IPS-18c (cell line): ENCODE results near the gene COMMD6.
"Not testable (repeated sequence)": the region's sequence is repeated elsewhere in the genome, so short reads cannot be mapped to it uniquely, and the experiment has no call there.

ENCODE experiments used
- H3K4me3 ChIP-seq: 2 replicates; pipeline ENCODE4 v1.7.0; 2013; ENCODE audit warnings: low read depth, mild to moderate bottlenecking, low read length, moderate library complexity; ENCODE audit not compliant: insufficient read depth
- H3K9me3 ChIP-seq: one replicate; pipeline ENCODE4 v1.6.1; 2013; ENCODE audit warnings: mild to moderate bottlenecking, low read length, moderate library complexity; ENCODE audit not compliant: control insufficient read depth, insufficient read depth

The COMMD6 gene

DNA sequence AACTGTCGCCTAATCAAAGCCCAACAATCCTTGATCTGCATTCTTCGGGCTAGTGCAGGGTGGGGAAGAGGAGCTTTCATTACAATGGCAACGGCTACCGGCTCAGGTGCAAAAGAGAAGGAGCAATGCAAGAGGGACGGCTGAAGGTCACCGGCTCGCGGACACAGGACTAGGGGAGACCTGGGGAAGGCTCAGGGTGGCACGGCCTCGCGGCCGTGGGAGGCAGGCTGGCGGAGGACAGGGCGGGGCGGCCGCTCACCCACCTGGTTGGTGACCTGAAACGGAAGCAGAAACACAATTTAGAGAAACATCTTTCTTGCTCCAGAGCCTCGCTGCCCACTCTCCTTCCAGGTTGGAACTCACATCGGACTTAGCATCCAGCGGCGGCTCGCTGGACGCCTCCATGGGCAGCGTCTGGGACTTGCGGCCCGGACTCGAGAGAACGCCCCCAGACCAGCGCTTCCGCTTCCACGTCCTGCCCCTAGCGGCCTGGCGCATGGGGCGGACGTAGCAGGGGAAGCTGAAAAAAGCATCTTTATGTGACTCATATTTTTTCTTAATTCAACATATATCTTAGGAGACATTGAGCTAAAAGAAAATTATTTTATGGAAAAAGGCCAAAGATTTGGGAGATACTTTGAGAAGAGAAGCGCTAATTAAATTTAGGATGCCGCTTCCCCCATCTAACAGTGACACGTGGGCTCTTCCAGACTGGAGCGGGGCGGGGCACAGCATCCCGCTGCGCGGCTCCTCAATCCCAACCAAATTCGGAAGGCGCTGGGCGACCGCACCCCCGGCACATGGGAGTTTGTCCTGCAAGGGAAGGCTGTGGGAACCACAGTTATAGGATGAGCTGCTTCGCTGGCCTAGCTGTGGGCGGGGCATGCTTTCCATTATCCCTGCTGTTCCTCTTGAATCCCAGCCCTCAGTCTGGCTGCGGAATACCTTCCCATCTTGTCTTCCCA, at the start of gene COMMD6:
TSS of gene COMMD6 (minus strand) at position 441 of the 965 bp plus-strand sequence. CDS start at position 405, 36 bp downstream.
- Histone ChIP-seq H3K4me3 (peak within 1 kb of the TSS; percentile 84), H3K9me3 (no peaks in the 10 kb centered on the region)

DNA sequence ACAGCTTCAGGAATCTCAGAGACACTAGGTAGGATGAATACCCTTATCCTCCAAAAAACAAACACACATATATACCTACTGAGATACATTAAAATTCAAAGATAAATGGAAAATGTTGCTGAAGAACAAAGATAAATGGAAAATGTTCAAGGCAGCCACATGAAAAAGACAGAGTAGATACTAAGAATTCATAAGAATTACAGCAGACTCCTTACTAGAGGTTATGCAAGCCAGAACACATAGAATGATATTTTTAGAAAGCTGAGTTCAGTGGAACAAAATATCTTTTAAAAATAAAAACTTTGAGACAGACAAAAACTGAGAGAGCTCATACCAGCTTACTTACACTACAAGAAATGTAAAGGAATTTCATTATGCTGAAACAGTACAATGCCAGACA, 47.5 kb upstream of the COMMD6 start:
- no peak overlapping the region for H3K4me3 ChIP-seq
- H3K9me3 ChIP-seq = no peaks in the 10 kb centered on the region

DNA sequence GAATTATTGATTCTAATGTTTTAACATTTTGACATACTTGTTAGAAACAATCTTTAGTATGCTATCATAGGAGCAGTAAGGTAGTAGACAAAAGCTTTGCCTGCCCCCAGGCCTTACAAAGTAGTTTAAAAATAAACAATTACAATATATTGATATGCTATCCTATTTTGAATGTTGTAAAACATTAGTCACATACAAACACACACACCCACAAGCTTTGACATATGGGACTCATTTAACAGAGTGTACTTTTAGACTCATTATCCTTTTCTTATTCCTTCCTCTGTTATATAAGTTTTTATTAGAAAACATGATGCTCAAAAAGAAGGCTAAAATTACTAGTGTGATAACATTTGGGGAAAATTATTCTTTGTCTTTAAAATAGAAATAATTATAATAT, 45.5 kb upstream of the COMMD6 start:
- no peak overlapping the region for H3K4me3 ChIP-seq

DNA sequence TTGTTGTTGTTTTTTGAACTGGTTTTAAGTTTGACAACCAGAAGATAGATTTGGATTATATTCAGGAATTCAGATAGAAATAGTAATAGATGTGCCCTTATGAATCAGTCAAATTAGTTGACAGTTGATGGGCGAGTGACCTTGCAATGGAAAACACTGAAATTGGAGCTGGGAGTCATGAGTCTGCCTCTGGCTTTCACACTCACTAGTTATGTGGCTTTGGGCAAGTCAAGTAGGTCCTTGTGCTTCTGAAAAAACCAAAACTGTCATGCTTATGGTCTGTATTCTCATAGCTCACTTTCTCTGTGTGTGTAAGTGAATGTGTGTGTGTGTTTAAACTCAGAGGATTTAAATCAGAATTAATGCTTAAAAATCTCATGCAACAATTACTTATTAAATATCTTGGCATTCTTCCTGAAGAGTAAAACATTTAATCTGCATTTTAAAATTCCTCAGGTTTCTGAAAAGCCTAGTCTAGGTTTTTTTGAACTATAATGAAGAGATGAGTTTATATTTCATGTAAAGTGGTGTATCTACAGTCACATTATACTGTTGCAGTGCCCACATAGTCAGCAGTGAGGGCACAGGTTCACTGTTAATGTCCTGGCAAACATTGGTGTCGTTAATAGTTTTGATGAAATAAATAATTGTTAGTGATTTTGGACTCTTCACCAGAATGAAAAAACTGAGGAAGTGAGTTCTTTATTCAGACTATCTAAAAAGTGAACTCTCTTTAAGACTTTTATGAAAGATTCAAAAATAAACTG, 44.4 kb upstream of the COMMD6 start:
- Histone ChIP-seq H3K4me3 (no peak overlapping the region), H3K9me3 (no peaks in the 10 kb centered on the region)

More for the DNA sequence above, 45.5 kb upstream of the COMMD6 start:
- H3K9me3 ChIP-seq = no peaks in the 10 kb centered on the region

DNA sequence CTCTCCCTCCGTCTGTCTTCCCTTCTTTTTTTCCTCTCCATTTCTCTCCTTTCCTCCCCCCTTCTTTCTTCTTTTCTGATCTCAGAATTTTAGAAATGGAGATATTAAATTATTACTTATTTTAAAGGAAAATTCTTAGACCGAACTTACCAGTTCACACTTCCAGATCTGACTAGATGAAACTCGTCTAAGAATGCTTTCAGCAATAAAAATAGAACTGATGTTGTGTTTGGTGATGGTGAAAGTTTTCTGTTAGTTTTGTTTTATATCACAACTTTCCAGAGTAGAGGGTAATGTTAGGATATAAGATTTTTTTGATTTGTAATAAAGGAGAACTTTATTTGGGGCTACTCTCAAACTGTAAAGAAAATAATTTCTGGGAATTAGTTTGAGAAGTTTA, 41.9 kb upstream of the COMMD6 start:
- no peaks in the 10 kb centered on the region for H3K9me3 ChIP-seq
- no peak overlapping the region for H3K4me3 ChIP-seq

DNA sequence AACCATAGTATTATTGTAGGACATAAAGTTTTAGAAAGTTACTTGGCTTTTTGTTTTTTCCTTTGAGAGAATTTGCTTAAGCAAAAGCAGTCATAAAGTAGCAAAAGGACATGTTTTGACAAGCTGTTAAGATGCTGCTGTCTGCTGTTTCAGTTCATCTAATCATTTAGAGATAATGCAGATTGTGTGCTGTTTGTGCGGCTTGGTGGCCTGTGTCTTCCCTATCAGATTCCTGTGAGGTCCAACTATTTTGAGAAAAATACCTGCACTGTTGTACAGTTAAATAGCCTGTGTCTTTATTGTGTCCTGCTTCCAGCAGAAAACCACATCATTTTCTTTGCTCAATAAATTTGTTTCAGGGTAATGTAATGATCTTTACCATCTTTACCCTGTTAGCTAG, 31.9 kb upstream of the COMMD6 start:
- Histone ChIP-seq H3K4me3 (no peak overlapping the region), H3K9me3 (no peaks in the 10 kb centered on the region)

DNA sequence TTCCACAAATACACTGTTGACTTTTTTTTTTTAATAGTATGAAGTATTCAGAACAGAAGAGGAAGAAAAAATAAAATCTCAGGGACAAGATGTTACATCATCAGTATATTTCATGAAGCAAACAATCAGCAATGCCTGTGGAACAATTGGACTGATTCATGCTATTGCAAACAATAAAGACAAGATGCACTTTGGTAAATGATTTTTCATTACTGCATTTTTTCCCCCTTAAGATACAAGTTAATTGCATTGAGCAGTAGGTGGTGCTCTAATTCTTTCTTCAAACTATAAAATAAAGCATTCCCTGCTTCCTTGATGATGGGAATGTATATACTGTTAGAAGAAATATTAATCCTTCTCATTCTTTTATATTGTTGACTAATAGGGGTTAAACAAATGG, 29.0 kb upstream of the COMMD6 start:
- no peaks in the 10 kb centered on the region for H3K9me3 ChIP-seq
- H3K4me3 ChIP-seq = no peak overlapping the region

DNA sequence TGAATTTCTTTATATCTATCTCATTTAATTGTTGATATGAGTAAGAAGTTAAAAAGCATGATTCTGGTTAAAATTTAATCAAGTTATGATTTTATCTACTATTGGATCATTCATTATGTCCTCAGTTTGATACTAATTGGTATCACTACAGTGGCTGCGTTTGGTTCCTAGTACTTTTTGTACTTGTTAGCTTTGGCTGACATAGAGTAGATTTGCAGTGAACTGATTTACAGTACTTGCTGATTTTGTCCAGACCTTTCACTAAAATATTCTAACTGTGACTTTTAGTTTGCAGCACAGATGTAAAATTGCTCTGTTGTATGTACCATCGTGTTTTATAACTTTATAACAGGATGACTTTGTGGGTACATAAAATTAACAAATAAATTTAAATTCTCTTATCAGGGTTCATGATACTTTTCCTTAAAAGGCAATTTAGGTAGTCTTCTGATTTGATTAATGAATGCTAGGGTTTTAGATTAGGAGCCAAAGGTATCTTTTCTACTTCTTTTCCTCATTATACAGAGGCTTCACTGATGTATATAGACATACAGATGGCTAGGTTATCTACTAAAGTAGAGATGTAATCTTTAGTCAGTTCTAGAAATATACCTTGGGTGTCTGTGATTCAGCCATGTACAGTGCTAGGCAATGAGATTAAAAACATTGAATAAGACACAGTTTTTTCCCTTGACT, 20.7 kb upstream of the COMMD6 start:
- no peaks in the 10 kb centered on the region for H3K9me3 ChIP-seq
- H3K4me3 ChIP-seq = no peak overlapping the region

DNA sequence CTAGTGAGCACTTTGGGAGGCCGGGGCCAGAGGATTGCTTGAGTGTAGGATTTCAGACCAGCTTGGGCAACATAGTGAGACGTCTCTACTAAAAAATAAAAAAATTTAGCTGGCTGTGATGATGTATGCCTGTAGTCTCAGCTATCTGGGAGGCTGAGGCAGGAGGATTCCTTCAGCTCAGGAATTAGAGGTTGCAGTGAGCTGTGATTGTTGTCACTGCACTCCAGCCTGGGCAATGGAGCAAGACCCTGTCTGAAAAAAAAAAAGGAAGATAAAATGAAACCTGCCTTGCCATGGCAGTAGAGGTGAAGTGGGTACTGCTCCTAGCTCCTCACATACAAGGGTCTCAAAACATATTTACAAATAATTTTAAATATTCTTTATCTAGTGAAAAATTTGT, 19.3 kb upstream of the COMMD6 start:
- H3K9me3 ChIP-seq = no peaks in the 10 kb centered on the region
- no peak overlapping the region for H3K4me3 ChIP-seq

DNA sequence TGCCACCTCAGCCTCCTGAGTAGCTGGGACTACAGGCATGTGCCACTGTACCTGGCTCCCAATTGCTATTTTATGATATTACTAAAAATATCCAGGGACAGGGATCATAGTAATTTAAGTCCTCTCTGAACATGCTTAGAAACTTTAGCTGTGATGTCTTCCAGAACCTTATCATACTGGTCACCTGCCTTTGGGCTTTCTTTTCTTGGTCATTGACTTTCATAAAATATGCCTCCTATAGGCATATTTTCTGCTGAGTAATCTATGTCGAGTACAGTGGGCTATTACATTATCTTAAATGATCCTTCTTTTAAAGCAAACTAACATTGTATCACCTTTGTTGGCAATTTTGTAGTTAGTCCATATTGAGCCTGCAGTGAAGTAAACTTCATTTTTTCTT, 18.2 kb upstream of the COMMD6 start:
- Histone ChIP-seq H3K4me3 (no peak overlapping the region), H3K9me3 (no peaks in the 10 kb centered on the region)

DNA sequence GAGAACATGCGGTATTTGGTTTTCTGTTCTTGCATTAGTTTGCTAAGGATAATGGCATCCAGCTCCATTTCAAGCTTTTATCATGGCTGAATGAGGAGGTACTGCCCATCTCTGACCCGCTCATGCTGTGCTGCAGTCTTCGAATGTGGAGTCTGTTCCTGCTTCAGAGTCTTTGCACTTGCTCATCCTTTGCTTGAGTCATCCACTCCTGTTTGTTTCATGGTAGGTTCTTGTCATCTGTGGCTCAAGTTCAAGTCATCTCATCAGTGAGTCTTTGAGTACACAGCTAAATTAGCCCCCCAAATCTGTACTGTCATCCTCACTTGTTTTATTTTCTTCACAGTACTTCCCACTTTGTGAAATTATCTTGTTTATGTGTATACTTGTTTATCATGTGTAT, 17.3 kb upstream of the COMMD6 start:
- Histone ChIP-seq H3K4me3 (no peak overlapping the region), H3K9me3 (no peaks in the 10 kb centered on the region)

DNA sequence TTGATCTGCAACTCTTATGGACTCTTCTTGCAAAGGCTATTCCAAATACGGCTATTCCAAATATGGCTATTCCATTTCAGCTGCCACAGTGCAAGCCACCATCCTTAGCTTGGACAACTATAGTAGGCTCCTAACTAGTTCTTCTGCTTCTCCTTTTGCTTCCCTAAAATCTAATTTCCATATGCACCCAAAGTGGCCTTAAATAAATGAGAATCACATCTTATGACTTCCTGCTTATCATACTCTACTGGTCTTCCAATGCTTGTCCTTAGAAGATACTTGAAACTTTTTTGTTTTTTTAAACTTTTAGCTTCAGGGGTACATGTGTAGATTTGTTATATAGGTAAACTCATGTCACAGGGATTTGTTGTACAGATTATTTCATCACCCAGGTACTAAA, 16.8 kb upstream of the COMMD6 start:
- H3K4me3 ChIP-seq = no peak overlapping the region
- H3K9me3 ChIP-seq = no peaks in the 10 kb centered on the region

DNA sequence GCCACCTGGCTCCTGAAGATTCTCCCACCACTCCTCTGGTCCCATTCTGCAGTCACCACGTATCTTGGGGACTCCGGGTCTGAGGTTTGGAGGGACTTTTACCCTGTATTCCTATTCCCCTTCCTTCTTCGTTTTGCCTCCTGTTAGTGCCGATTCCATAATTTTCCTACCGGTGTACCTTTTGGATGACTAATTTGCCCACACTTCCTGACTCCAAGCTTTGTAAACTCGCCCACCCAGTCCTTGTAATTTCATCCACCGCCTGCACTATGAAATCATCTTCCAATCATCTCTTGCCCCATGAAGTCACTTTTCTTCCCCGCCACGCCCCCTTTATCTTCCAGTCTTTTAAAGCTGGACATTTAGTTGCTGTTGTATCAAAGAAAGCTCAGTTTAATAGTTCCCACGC, 12.5 kb upstream of the COMMD6 start:
- no peaks in the 10 kb centered on the region for H3K9me3 ChIP-seq
- H3K4me3 ChIP-seq = peak overlapping the region; percentile 87

DNA sequence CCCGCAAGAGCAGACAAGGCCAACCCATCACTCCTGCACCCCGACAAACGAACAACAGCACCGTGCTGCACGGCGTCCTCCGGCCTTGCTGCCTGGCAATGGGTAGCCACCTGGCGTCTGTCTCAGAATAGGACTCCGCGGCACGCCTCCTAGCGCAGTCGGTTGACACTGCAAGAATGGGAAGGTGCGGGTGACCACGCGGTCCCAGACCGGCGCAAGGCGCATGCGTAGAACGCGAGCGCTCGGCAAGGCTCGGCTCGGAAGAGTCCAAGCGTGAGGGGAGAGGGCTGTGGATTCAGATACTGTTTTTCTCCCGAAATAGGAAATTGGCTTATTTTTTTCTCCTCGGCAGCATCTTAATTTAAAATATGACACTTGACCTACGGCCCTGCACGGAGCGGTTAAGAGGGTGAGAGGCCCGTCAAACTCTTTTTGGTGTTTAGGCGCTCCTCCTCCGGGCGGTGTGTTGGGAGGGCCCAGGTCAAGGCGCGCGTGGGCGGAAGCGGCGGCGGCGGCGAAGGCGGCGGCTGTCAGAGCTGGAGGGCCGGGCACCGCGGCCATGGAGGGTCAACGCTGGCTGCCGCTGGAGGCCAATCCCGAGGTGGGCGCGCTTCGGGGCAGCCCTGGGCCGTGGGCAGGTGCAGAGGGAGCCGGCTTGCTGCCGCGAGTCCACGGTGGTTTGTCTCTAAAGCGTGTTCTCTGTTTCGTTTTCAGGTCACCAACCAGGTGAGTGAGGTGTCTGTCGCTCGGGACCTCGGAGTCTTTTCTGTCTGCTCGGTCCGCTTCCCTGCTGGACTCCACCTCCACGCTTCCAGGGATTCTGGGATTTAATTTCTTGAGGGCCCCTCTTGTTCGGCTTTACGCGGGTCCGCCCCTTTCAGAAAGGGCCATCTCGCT, 11.9 kb upstream of the COMMD6 start, which contains the start of gene UCHL3:
TSS of gene UCHL3 (plus strand) at position 530 of the 897 bp plus-strand sequence. CDS start at position 560, 30 bp downstream.
- Histone ChIP-seq H3K4me3 (peak within 1 kb of the TSS; percentile 87), H3K9me3 (no peaks in the 10 kb centered on the region)

DNA sequence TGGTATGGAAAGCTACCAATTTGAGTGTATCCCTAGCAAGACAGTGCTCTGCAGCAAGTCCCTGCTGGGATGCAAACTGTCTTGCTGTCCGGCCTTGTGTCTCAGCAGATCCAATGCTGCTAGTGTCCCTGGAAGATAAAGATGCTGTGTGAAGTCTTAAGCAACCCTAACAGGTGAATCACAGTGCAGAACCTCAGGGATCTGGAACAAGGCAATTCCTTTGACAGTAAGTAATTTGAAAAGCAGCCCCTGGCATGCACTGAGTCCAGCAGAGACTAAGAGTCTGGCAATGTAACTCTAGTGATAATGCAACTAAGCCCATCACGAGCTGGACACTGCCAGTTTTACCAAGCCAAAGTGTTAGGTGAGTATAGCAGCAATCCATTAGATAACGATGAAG, 10.3 kb upstream of the COMMD6 start:
- H3K9me3 ChIP-seq = no peaks in the 10 kb centered on the region
- H3K4me3 ChIP-seq = no peak overlapping the region

DNA sequence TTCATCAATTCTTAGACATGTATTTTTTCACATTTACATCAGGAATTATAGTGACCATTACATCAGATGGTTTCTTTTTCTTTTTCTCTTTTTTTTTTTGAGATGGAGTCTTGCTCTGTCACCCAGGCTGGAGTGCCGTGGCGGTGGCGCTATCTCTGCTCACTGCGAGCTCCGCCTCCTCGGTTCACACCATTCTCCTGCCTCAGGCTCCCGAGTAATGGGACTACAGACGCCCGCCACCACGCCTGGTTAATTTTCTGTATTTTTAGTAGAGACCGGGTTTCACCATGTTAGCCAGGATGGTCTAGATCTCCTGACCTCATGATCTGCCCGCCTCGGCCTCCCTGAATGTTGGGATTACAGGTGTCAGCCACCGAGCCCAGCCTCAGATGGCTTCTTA, 7.7 kb upstream of the COMMD6 start:
- not testable (repeated sequence) for H3K4me3 ChIP-seq, H3K9me3 ChIP-seq
